ENCODE measurements around the gene IRF2BPL. TPM values are rescaled to one million over a fixed set of nuclear protein-coding genes. Genes with fewer than 3 reads are reported as not detected.

The IRF2BPL gene
- total RNA-seq, 1 experiment from 2014 or later = 74.6 TPM

DNA sequence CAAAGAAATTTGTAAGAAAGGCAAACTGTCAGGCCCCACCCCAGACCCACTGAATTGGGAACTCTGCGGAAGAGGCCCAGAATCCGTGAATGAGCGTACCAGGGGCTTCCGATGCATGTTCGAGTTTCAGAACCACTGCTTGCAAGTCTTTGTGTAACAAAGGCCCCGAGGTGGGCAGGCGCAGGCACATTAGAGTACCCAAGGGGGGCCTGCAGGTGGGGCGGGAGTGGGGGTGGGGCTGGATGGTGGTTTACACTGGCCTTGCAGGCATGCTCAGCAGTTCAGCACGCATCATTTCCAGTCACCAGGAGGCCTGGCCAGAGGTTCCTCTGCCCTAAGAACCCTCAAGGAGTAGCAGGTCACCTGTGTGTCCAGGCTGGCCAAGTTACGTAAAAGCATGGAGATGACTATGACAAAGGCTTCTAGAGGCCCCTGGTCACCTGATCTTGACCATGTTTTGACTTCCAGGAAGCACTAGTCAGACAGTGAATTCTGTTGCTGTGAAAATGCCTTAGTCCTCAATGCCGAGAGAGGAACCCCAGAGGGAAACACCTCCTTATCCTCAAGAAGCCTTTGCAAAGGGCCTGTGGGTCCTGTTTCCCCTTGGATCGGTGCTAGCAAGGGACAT lies 33.2 kb upstream of the IRF2BPL start (continued):
- TF ChIP-seq, protein P1, sequence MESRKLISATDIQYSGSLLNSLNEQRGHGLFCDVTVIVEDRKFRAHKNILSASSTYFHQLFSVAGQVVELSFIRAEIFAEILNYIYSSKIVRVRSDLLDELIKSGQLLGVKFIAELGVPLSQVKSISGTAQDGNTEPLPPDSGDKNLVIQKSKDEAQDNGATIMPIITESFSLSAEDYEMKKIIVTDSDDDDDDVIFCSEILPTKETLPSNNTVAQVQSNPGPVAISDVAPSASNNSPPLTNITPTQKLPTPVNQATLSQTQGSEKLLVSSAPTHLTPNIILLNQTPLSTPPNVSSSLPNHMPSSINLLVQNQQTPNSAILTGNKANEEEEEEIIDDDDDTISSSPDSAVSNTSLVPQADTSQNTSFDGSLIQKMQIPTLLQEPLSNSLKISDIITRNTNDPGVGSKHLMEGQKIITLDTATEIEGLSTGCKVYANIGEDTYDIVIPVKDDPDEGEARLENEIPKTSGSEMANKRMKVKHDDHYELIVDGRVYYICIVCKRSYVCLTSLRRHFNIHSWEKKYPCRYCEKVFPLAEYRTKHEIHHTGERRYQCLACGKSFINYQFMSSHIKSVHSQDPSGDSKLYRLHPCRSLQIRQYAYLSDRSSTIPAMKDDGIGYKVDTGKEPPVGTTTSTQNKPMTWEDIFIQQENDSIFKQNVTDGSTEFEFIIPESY (IDR thresholded peaks at IDR 0.05; ENCODE audit: extremely low read depth, insufficient replicate concordance, low read length) = no peak
- TF ChIP-seq SRF (IDR thresholded peaks at IDR 0.05; ENCODE audit: low read depth) (no peak), SP1 (IDR thresholded peaks at IDR 0.05; ENCODE audit: low read depth) (no peak), EGR1 (IDR thresholded peaks at IDR 0.05; ENCODE audit: low read depth) (no peak), EZH2 (IDR thresholded peaks at IDR 0.05) (no peak), JUND (IDR thresholded peaks at IDR 0.05) (no peak), CEBPB (IDR thresholded peaks at IDR 0.05; ENCODE audit: low read depth) (no peak), ZNF274 (IDR thresholded peaks at IDR 0.05; ENCODE audit: low read depth, low read length) (no peak), CBX3 (IDR thresholded peaks at IDR 0.05; ENCODE audit: low read depth) (no peak)
- TF ChIP-seq, protein P2, sequence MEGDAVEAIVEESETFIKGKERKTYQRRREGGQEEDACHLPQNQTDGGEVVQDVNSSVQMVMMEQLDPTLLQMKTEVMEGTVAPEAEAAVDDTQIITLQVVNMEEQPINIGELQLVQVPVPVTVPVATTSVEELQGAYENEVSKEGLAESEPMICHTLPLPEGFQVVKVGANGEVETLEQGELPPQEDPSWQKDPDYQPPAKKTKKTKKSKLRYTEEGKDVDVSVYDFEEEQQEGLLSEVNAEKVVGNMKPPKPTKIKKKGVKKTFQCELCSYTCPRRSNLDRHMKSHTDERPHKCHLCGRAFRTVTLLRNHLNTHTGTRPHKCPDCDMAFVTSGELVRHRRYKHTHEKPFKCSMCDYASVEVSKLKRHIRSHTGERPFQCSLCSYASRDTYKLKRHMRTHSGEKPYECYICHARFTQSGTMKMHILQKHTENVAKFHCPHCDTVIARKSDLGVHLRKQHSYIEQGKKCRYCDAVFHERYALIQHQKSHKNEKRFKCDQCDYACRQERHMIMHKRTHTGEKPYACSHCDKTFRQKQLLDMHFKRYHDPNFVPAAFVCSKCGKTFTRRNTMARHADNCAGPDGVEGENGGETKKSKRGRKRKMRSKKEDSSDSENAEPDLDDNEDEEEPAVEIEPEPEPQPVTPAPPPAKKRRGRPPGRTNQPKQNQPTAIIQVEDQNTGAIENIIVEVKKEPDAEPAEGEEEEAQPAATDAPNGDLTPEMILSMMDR (IDR thresholded peaks at IDR 0.05 in 2 of 3, conservative IDR thresholded peaks at IDR 0.05 in 1 of 3; ENCODE audit: borderline replicate concordance in 1 of 3, insufficient read depth in 1 of 3, low read depth in 2 of 3, low read length in 2 of 3) = no peak
